HG03521 (cell line): Measurements from ENCODE around the gene FBLN7.

Experiments
- ATAC-seq: cut with Tn5 transposase; IDR thresholded peaks from one replicate; pipeline ENCODE4 v1.9.1; 2021; ENCODE audit warnings: mild to moderate bottlenecking, moderate library complexity; ENCODE audit not compliant: unreplicated experiment

The FBLN7 gene

GRCh38 chr2:112229348-112229747, 91.2 kb downstream of the FBLN7 start:
- no peak for ATAC-seq

GRCh38 chr2:112230371-112230770, 92.2 kb downstream of the FBLN7 start:
- ATAC-seq = no peak
